Body of pancreas (tissue), 4 donors: ENCODE results near the gene TPI1.

Source experiments
- CTCF ChIP-seq, 7 experiments: fragments of 450-650 bp in 4 of 7; fragments of 200-600 bp in 3 of 7; sonication (generic) in 3 of 7; IDR thresholded peaks; one replicate each; pipeline ENCODE4 v1.5.1; 2016 to 2019; ENCODE audit warnings: antibody characterized with exemption in 7 of 7
- POLR2A ChIP-seq, 3 donors: fragments of 450-650 bp; IDR thresholded peaks; one replicate each; pipeline ENCODE4 v1.6.1; 2016; ENCODE audit warnings: antibody characterized with exemption in 3 of 3, mild to moderate bottlenecking in 2 of 3

- TF ChIP-seq POLR2A (IDR thresholded peaks at IDR 0.05) (no peak), CTCF (IDR thresholded peaks at IDR 0.05) (no peak)
Observed at GRCh38 chr12:6899427-6899826, 32.1 kb downstream of the TPI1 start.
